Endothelial cell of umbilical vein (primary cell): Measurements from ENCODE around the gene TIAM1. TPM values are rescaled to one million over a fixed set of nuclear protein-coding genes. Genes with fewer than 3 reads are reported as not detected.

Source experiments
- BruUV-seq: library from RNA; stranded (reverse); fragments of 400-500 nt; replicated peaks from 2 replicates; lab custom pipeline; 2021; lab: Mats Ljungman, UMichigan
- CTCF ChIA-PET: fragments of 300-600, 350-600 bp; sonication (Branson Sonifier 250); formaldehyde crosslinking; loops from one replicate; lab custom pipeline; 2021; ENCODE audit warnings: antibody characterized with exemption, inconsistent platforms; lab: Charles Lee
- POLR2A ChIA-PET: fragments of 300-600, 350-600 bp; sonication (Branson Sonifier 250); formaldehyde crosslinking; loops from one replicate; lab custom pipeline; 2021; ENCODE audit warnings: antibody characterized with exemption, inconsistent platforms; lab: Charles Lee
- DNase-seq: peaks from one replicate; pipeline ENCODE4 v3.0.0-alpha.2; 2011; ENCODE audit warnings: low read depth, low spot score
- FAIRE-seq: peaks from 2 replicates; lab custom pipeline; 2011; peaks lifted over from hg19 to GRCh38; lab: Jason Lieb, UNC
- H2AFZ ChIP-seq: 2 replicates; pipeline ENCODE4 v1.6.0; 2012; ENCODE audit warnings: low read depth, low read length, control low read depth, inconsistent platforms
- H3K27ac ChIP-seq: 2 replicates; pipeline ENCODE4 v1.5.1; 2011; ENCODE audit warnings: low read depth, mild to moderate bottlenecking, control low read depth, low read length, moderate library complexity; ENCODE audit not compliant: insufficient read depth
- H3K27me3 ChIP-seq, 2 experiments: 2 replicates each; pipeline versions ENCODE4 v1.6.0 to v1.6.1; 2011; ENCODE audit warnings: low read length in 2 of 2, mixed read lengths in 1 of 2; ENCODE audit not compliant: control insufficient read depth in 2 of 2, insufficient read depth in 2 of 2
- H3K36me3 ChIP-seq, 2 experiments: 2 replicates in 1 of 2; 3 replicates in 1 of 2; pipeline ENCODE4 v1.5.1; 2011; ENCODE audit warnings: low read length in 2 of 2, mild to moderate bottlenecking in 1 of 2, moderate library complexity in 1 of 2; ENCODE audit not compliant: control insufficient read depth in 2 of 2, insufficient read depth in 2 of 2; ENCODE audit errors: extremely low read depth in 1 of 2
- H3K4me1 ChIP-seq: 3 replicates; pipeline ENCODE4 v1.5.1; 2011; ENCODE audit warnings: mild to moderate bottlenecking, low read length; ENCODE audit not compliant: control insufficient read depth, insufficient read depth; ENCODE audit errors: extremely low read depth
- H3K4me2 ChIP-seq: 2 replicates; pipeline ENCODE4 v1.6.1; 2011; ENCODE audit warnings: low read length, control low read depth, mixed read lengths; ENCODE audit not compliant: insufficient read depth
- H3K4me3 ChIP-seq, 3 experiments: fragments of 200-600 bp in 1 of 3; sonication (generic), shearing (Covaris generic) in 1 of 3; replicated peaks in 1 of 3; 2 replicates each; pipeline ENCODE4 v1.5.1; 2011 to 2016; ENCODE audit warnings: control low read depth in 3 of 3, low read length in 3 of 3, mild to moderate bottlenecking in 2 of 3, inconsistent platforms in 1 of 3, low read depth in 1 of 3, moderate library complexity in 1 of 3; ENCODE audit not compliant: insufficient read depth in 1 of 3
- H3K79me2 ChIP-seq: 2 replicates; pipeline ENCODE4 v1.6.0; 2012; ENCODE audit warnings: low read length, inconsistent platforms; ENCODE audit not compliant: control insufficient read depth, insufficient read depth
- H3K9ac ChIP-seq: replicated peaks from 2 replicates; pipeline ENCODE3; 2011; ENCODE audit warnings: low read length, control low read depth; ENCODE audit not compliant: insufficient read depth; ENCODE audit errors: extremely low read depth
- H3K9me1 ChIP-seq: replicated peaks from 3 replicates; pipeline ENCODE4 v1.6.0; 2011; ENCODE audit warnings: mild to moderate bottlenecking, low read length; ENCODE audit not compliant: control insufficient read depth, insufficient read depth; ENCODE audit errors: extremely low read depth
- H3K9me3 ChIP-seq: replicated peaks from 2 replicates; pipeline ENCODE4 v1.5.1; 2012; ENCODE audit warnings: low read length, inconsistent platforms; ENCODE audit not compliant: control insufficient read depth, insufficient read depth
- H4K20me1 ChIP-seq: replicated peaks from 2 replicates; pipeline ENCODE3; 2011; ENCODE audit warnings: mild to moderate bottlenecking, low read length; ENCODE audit not compliant: control insufficient read depth, insufficient read depth; ENCODE audit errors: extremely low read depth
- EZH2 ChIP-seq: IDR thresholded peaks from 2 replicates; pipeline ENCODE4 v1.6.1; 2012; ENCODE audit warnings: borderline replicate concordance, low read depth, mild to moderate bottlenecking, moderate library complexity, low read length, inconsistent platforms; ENCODE audit not compliant: severe bottlenecking
- FOS ChIP-seq: IDR thresholded peaks from 2 replicates; pipeline ENCODE4 v1.6.1; 2011; ENCODE audit warnings: mild to moderate bottlenecking, low read length, moderate library complexity, borderline replicate concordance; ENCODE audit not compliant: insufficient read depth
- GATA2 ChIP-seq: IDR thresholded peaks from 2 replicates; pipeline ENCODE4 v1.7.0; 2011; ENCODE audit warnings: low read depth, mild to moderate bottlenecking, moderate library complexity, mixed read lengths, low read length; ENCODE audit not compliant: insufficient read length, insufficient read depth
- MYC ChIP-seq: IDR thresholded peaks from one replicate; pipeline ENCODE4 v1.6.1; 2011; ENCODE audit warnings: mild to moderate bottlenecking, low read depth, low read length
- POLR2A ChIP-seq: IDR thresholded peaks from 2 replicates; pipeline ENCODE4 v1.6.1; 2012; ENCODE audit warnings: low read depth, mild to moderate bottlenecking, control low read depth, low read length
- POLR2AphosphoS5 ChIP-seq: IDR thresholded peaks from 2 replicates; pipeline ENCODE4 v1.6.1; 2012; ENCODE audit warnings: low read depth, mild to moderate bottlenecking, control low read depth, low read length, moderate library complexity; ENCODE audit not compliant: insufficient read depth
- dilution Hi-C: fragments of 300-500 bp; cut with MboI; formaldehyde crosslinking; loops from one replicate; pipeline ENCODE4 v1.15.0; 2019; ENCODE audit warnings: low sequenced_read_pairs; ENCODE audit not compliant: extremely low pct_ligation_motif_present
- intact Hi-C: fragments of 100-400 bp; cut with micrococcal nuclease; formaldehyde crosslinking; loops from one replicate; pipeline ENCODE4 v1.10.0; 2022
- polyA plus RNA-seq, 4 experiments: library from polyadenylated mRNA; depleted of rRNA in 3 of 4; stranded (reverse) in 3 of 4; unstranded in 1 of 4; fragments of >200 nt; gene quantifications; 2 replicates each; pipeline versions ENCODE4 v1.2.1 to v1.2.3, GENCODE V29; 2011 to 2012; ENCODE audit warnings: missing spikeins in 1 of 4
- total RNA-seq: library from RNA; stranded (reverse); gene quantifications from 2 replicates; pipeline ENCODE4 v1.2.3, GENCODE V29; 2021
- TF ChIP-seq, protein P1 (sequence below): IDR thresholded peaks from 2 replicates; pipeline ENCODE4 v1.6.1; 2011; ENCODE audit not compliant: insufficient read depth, insufficient read length
- TF ChIP-seq, protein P2 (sequence below), 2 donors: IDR thresholded peaks; 1 replicate in 1 of 2; 2 replicates in 1 of 2; pipeline ENCODE4 v1.5.1; 2011; ENCODE audit warnings: low read length in 2 of 2, mild to moderate bottlenecking in 2 of 2, moderate library complexity in 2 of 2, control low read depth in 1 of 2, inconsistent platforms in 1 of 2, low read depth in 1 of 2; ENCODE audit not compliant: insufficient read depth in 1 of 2; ENCODE audit errors: extremely low read depth in 1 of 2

Gene TIAM1
- total and polyA plus RNA-seq, 2 donors (not counting 3 experiments of a cell fraction or from before 2014, with no cell fraction given) = 0.21 to 0.86 TPM

DNA sequence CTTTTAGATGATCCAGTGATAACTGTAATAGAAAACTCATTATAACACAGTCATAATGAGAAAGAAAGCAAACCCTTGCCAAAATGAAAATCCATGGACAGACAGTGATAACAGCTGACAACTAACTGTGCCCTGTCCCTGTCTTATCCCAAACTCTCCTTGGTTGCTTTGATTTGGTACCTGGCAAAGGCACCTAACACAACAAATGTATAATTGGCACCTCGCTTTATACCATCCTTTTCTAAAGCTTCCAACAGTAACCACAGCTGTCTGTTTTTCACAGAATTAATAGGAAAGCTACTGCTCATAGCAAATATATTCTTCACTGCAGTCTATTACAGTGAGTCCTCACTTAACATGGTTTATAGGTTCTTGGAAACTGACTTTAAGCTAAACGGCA, 187.4 kb downstream of the TIAM1 start:
- Histone ChIP-seq H3K9me1 (no peaks in the 10 kb centered on the region), H3K4me3 (no peak overlapping the region), H3K4me2 (no peak overlapping the region), H3K4me1 (no peaks in the 10 kb centered on the region), H2AFZ (no peak overlapping the region), H3K27ac (no peak overlapping the region), H3K9ac (no peak overlapping the region), H4K20me1 (no peaks in the 10 kb centered on the region), H3K9me3 (no peaks in the 10 kb centered on the region), H3K27me3 (peaks cover 0 to 4% of the 10 kb centered on the region in 2 experiments), H3K79me2 (no peaks in the 10 kb centered on the region), H3K36me3 (no peaks in the 10 kb centered on the region)
- no peak for DNase-seq
- intact Hi-C loops (no loop called here), dilution Hi-C loops (no loop called here)
- TF ChIP-seq EZH2 (no peak), POLR2A (no peak), GATA2 (no peak), FOS (no peak), POLR2AphosphoS5 (no peak), MYC (no peak)
- TF ChIP-seq, protein P1, sequence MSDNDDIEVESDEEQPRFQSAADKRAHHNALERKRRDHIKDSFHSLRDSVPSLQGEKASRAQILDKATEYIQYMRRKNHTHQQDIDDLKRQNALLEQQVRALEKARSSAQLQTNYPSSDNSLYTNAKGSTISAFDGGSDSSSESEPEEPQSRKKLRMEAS = no peak
- TF ChIP-seq, protein P2, sequence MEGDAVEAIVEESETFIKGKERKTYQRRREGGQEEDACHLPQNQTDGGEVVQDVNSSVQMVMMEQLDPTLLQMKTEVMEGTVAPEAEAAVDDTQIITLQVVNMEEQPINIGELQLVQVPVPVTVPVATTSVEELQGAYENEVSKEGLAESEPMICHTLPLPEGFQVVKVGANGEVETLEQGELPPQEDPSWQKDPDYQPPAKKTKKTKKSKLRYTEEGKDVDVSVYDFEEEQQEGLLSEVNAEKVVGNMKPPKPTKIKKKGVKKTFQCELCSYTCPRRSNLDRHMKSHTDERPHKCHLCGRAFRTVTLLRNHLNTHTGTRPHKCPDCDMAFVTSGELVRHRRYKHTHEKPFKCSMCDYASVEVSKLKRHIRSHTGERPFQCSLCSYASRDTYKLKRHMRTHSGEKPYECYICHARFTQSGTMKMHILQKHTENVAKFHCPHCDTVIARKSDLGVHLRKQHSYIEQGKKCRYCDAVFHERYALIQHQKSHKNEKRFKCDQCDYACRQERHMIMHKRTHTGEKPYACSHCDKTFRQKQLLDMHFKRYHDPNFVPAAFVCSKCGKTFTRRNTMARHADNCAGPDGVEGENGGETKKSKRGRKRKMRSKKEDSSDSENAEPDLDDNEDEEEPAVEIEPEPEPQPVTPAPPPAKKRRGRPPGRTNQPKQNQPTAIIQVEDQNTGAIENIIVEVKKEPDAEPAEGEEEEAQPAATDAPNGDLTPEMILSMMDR (IDR thresholded peaks at IDR 0.05; ENCODE audit: extremely low read depth in 1 of 2, insufficient read depth in 1 of 2, low read depth in 1 of 2, low read length in 2 of 2) = no peak
- POLR2A ChIA-PET = no interaction called here
- CTCF ChIA-PET = no interaction called here
- no TSS peak for BruUV-seq
- no peak for FAIRE-seq
